Inferior parietal cortex (tissue), 1 donor: ENCODE measurements around the gene FLT3LG.

Experiments
- DNase-seq: peaks from one replicate; pipeline ENCODE4 v3.0.0-alpha.2; 2016; ENCODE audit errors: extremely low spot score

The FLT3LG gene, protein sequence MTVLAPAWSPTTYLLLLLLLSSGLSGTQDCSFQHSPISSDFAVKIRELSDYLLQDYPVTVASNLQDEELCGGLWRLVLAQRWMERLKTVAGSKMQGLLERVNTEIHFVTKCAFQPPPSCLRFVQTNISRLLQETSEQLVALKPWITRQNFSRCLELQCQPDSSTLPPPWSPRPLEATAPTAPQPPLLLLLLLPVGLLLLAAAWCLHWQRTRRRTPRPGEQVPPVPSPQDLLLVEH

DNA sequence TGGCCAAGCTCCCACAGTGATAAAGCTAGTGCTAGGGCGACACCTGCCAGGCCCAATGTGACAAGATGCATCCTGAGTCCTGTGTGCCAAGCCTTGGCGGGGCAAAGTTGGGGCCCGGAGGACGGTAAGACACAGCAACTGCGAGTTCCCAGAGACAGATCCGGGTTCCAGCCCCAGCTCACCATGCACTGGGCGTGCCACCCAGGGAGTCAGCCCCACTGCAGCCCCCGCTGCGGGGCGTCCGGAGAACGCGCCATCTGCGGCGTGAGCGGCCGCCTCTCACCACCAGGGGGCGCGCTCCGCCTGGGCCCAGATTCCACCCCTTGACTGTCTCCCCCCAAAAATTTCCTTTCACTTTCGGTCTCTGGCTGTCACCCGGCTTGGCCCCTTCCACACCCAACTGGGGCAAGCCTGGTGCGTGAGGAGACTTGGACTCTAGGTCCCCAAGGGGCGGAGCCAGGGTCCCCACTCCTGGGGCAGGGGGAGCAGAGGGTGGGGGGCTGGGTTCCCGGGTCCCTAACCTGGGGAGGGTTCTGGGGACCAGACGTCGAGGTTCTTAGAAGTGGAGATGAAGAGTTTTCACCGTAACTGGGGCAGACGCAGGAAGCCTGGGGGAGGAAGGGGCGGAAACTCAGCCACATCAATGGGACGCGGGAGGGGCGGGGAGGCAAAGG, at the start of gene FLT3LG:
Gene FLT3LG (plus strand): TSS at position 348 of the 674 bp plus-strand sequence. CDS start 425 bp downstream, outside the sequence.
- peak; percentile 58 for DNase-seq

DNA sequence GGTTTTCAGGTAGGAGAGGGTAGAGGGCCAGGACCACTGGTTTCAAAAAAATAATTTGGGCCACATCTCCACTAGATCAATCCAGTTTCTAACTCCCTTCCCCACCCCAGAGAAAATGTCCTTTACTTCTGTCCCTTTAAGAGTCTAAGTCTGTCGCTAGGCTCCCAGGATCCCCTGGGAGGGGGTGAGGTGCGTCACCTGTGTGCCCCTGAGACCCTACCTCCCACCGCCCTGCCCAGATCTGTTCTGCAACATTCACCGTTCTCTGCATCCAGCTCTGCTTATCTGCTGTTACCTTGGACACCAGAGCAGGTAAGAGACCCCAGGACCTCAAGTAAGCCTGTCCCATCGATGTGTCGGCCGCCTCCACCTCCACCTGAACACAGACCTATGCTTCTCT, 48.8 kb upstream of the FLT3LG start, which contains the start of gene GFY:
Gene GFY (plus strand): TSS at position 211 of the 400 bp plus-strand sequence. CDS start 1,043 bp downstream, outside the sequence.
- DNase-seq, result no peak

DNA sequence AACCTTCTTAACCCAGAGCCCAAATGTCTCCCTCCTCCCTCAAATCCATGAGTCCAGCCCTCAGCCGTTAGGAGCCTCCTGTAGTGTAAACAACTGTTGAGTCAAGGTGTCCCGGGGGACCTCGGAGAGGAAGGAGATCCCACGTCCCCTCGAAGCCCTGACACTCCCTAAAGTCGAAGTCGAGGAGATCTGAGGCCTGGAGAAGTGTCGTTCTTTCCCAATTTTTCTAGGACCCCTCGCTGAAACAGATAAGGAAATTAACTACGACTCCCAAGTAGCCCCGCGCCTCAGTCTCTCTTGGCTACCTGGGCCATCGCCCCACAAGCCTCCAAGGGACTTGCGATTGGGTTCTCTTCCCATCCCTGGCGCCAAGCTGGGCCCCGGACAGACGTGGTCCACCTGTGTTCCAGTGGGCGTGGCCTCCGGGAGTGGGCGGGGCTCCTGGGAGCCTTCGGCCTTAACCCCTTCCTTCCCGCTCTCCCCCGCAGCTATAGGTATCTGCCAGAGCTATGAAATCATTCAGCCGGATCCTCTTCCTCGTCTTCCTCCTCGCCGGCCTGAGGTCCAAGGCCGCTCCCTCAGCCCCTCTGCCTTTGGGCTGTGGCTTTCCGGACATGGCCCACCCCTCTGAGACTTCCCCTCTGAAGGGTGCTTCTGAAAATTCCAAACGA, 48.0 kb upstream of the FLT3LG start:
- DNase-seq, result no peak

DNA sequence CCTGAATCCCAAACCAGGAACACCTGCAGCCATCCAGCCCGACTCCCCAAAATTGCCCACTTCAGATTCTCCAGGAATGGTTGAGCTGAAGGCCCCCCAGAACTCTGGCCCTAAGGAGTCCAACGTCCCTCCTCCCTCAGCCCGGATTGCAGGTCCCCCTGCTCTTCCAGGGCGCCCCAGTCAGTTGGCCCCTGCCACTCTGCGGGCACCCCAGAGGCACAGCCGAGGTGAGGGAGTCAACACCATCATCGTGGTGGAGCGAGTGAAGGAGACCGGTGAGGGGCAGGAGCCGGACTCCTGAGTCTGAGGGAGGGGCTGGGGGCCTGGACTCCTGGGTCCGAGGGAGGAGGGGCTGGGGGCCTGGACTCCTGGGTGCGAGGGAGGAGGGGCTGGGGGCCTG, 46.7 kb upstream of the FLT3LG start:
- DNase-seq, result no peak

DNA sequence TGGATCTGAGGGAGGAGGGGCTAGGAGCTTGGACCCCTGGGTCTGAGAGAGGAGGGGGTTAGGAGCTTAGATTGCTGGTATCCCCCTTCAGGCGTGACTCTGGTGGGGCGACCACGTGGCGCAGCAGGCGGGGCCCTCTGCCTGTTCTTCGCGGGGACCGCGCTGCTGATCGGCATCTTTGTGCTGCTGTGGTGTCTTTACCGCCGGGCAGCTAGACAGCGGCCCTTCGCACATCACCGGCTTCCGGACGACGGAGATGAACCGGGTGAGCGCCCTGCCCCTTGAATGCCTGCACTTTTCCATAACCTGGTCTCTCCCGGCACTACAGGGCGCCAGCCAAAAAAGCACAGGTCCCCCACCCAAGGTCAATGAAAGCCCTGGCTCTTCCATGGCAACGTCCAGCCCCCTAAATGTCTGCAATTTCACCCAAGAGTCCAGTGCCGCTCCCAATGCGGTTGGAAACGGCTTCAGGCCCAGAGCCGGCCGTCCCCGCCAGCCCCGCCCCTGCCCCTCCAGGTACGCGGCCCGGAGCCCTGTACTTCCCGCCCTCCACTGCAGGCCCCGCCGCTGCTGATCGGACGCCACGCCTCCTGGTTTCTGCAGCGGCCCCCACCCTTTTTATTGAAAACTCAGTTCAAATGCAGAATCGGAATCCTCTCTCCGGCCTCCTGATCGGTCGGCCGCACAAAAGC, 46.0 kb upstream of the FLT3LG start:
- DNase-seq, result no peak

DNA sequence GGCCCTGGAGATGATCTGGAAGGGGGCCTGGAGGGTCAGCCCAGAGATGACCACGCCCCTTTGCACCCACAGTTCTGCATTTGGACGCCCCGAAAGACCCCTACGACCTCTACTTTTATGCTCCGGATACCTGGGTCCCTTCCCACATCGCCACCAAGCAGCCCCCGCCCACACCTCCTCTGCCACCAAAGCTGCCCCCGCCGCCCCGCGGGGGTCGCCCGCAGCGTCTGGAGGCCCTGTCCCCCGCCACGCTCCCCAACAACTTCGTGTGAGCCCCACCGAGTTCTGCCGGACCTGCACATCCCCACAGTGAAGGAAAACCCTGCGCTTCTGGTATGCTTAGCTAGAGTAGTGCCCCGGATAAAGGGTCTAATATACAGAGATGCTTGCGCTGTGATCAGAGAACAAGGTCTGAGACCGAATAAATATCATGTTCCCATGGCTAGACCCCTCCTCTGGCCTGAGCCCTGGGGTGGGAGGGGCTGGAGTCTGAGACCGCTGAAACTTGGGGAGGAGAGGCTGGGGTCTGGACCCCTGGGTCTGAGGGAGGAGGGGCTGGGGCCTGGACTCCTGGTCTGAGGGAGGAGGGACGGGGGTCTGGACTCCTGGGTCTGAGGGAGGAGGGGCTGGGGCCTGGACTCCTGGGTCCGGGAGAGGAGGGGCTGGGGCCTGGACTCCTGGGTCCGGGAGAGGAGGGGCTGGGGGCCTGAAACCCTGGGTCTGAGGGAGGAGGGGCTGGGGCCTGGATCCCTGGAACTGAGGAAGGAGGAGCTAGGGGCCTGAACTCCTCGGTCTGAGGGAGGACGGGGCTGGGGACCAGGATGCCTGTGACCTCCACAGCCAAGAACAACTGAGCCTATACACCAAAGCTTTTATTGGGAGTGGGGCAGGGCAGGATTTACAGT, 45.2 kb upstream of the FLT3LG start:
- DNase-seq, result no peak

DNA sequence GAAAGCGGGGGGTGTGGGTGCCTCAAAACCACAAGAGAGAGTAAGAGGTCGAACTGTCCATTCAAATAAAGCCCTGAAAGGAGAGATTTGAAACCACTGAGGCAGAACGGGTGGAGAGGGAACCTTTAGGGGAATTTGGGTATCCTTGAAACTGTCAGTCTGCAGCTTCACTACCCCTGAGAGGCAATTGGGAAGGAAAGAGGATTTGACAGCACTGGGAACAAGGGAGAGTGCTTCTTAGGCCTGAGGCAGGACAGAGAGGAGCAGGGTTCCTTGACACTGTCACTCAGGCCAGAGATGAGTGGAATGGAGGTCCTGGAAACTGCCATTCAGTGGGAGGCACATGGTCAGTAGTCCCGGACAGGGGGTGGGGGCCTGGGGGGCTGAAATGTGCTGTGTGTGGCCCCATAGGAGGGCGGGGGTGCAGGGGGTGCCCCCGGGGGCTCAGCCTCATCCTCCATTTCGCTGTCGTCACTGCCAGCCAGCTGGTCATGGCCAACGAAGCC, 43.8 kb upstream of the FLT3LG start:
- no peak for DNase-seq

DNA sequence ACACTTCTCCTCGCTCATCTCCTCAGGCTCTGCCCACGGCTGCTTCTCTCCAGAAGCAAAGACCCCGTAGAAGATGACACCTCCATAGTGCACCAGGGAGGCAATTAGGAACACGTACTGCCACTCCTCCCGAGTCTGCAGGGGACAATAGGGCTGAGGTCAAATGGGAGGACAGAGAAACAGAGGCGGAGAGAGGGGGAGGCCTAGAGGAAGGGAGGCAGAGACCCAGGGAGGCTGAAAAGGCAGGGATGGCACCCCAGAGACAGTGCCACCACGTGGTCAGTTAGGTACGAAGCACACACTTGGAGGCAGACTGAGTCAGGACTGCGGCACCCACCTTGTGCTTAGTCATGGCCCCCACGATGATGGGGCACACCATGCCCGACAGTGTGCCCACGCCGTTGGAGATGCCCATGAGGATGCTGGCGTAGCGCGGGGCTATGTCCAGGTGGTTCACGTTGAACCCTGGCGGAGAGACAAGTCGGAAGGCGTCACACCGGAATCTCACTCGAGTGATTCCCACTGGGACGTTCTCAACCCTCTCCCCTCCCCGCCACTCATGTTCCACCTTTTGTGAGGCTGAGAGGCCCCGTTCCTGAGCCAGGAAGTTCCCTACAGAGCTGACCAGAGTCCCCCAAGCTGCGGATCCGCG, 43.2 kb upstream of the FLT3LG start:
- DNase-seq, result no peak

DNA sequence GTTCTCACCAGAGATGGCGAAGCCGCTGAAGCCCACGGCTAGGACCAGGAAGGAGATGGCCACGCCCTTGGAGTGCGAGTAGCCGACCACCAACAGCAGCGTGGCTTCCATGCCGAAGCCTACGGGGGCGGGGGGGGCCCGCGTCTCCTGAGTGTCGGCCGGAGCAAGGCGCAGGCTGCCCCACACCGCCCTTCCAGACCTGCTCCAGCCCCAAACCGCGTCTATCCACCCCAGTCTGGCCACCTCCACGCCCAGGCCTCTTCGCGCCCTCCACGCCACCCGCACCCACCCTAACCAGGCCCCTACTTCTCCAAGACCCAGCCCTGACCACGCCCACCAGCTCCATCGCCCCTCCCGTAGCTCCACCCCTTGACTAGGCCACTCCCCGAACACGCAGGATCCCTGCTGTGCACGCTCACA, 42.7 kb upstream of the FLT3LG start:
- DNase-seq, result no peak

DNA sequence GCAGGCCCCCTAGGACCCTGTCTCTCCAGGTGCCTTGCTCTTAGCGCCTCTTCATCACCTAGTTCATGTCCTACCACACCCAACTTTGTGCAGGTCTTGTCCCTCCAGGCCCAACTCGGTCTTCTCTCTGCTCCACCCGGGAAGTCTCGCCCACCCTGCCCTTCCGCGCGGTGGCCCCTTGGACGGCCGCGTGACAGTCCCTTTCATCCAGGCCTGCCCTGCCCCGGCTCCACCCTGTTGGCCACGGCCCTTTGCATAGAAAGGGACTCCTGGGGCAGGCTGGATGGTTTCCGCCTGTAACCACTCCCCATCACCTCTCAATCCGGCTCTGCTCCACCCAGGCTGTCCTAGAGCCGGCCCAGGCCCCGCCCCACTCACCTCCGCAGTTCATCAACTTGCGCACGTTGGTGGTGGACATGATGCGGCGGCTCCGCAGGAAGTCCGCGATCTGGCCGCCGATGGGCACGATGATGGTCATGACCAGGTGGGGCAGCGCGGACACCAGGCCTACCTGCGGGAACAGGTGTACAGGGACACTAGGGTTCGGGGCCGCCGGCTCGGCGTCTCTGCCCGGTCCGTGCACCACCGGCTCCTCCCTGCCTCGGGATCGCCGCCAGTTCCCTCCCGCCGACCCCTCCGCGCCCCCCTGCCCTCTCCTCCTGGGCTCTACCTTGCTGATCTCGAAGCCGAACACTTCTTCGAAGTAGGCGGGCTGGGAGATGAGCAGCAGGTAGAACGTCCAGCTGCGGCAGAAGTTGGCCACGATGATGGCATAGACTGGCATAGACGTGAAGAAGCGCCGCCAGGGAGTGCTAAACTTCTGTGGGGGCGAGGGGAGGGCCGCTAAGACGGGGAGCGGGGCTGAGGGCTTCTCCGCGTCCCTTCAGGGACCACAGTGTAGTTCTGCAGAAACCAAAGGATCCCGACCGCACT, 41.6 kb upstream of the FLT3LG start:
- DNase-seq, result no peak

DNA sequence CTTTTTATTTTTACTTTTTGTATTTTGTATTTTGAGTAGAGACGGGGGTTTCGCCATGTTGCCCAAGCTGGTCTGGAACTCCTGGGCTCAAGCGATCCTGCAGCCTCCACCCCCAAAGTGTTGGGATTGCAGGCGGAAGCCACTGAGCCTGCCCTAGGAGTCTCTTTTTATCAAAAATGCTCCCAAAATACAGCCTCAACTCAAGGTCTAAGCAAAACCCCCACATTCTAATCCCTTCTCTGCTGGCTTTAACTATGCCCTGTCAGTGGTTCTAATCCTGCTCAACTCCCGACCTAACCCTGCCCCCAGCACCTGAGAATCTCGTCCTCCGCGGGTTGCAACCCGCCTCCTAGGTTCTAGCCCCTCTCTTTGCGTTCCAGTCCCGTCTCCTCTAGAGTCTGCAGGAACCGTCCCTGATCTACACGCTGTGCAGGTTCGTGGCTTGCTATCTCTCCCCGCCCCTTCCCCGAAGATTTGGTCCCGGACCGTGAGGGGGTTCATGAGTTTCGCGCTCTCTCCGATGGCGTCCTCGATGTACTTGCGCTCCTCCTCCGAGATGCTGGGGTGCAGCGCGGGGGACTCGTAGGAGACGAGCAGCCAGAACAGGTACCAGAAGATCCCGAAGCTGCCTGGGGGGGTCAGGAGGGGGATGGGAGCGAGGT, 40.6 kb upstream of the FLT3LG start:
- no peak for DNase-seq

DNA sequence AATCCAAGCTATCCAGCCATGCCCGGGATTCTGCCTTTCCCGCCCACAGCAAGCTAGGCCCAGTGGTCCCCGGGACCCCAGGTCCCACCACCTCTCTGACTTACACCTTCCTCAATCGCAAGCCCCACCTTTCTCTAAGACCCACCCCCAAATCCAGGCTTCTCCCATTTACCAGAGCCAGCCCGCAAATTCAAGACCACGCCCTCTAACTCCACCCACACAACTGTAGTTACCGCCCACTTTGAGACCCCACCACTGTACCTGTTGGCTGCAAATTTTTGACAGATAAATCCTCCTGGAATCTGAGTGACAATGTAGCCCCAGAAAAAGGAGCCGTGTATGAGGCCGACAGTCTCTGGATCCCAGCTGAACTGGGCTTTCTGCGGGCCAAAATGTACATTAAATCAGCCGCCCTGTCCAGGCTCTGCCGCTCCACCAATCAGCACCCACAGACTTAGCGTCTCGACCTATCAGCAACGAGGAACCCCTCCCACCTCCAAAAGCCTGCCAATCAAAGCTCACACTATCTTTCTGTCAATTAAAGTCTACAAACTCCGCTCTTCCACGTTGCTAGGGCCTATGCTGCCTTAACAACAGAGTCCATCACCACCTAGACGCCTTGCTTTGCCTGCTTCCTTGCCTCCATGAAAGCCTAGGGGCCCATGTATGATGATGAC, 39.0 kb upstream of the FLT3LG start:
- no peak for DNase-seq

DNA sequence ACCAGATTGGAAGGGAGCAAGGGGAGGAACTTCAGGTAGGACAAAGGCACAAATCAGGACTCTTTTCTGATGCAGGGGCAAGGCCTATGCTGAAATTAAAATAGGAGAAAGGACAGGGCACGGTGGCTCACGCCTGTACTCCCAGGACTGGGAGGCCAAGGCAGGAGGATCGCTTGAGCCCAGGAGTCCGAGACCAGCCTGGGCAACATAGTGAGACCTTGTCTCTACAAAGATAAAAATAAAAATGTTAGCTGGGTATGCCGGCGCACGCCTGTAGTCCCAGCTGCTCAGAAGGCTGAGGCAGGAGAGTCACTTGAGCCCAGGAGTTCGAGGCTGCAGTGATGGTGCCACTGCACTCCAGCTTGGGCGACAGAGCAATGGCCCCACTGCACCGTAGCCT, 38.3 kb upstream of the FLT3LG start:
- DNase-seq, result no peak

DNA sequence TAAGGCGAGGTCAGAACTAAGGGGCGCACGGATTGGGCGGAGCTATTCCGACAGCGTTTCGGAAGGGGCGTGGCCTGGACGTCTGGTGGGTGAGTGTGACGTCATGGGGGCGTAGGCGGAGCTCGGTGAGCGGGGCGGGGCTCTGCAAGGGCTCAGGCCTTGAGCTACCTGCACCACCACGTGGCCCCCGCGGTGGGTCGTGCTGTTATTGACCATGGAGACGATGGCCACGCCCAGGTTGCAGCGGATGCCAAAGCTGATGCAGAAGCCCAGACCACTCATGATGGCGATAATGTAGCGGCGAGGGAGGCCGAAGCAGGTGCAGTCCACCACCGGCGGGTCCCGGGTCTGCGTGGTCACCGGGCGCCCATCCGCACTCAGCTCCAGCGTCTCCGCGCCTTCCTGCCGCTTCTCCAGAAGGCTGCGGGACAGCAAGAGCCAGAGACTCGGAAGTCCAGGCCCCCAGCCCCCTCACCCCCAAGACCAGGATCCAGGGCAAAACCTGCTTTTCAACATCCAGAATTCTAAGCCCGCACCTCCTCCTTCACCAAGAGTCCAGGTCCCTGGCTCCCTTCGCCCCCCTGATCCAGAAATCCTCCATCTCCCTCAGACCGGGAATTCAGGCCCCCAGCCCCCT, 37.5 kb upstream of the FLT3LG start:
- no peak for DNase-seq

DNA sequence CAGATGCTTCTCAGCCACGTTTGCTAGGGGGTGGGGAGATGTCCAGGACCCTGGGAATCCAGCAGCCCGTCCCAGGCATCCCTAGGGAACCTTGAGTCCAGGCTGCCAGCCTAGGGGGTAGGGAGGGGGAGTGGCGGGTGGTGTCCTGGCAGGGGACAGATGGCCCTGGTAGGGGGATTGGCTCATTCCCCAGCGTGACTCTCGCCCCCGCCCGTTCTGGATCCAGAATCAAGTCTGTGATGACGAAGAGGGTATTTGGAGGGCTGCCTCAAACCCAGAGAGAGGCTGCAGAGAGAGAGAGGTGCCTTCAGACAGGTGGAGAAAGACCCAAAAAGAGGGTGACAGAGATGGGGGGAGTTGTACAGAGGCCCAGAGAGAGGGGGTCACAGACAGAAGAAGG, 36.8 kb upstream of the FLT3LG start:
- no peak for DNase-seq

DNA sequence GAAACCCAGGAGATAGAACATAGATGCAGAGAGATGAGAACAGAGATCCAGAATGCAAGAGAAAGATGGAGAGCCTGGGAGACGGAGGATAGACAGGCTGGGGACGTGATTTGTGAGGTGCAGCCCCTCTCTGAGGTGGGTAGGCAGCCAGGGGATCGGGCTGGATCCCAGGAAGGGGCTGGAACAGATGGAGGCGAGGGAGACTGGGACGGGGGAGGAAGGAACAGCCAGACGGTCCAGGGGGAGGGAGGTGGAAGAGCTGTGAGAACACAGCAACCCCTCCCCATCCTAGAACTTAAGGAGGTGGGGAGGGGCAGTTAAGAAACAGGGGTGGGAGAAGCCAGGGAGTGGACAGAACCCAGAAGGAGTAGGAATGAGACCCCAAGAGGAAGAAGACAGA, 35.8 kb upstream of the FLT3LG start:
- DNase-seq, result no peak

DNA sequence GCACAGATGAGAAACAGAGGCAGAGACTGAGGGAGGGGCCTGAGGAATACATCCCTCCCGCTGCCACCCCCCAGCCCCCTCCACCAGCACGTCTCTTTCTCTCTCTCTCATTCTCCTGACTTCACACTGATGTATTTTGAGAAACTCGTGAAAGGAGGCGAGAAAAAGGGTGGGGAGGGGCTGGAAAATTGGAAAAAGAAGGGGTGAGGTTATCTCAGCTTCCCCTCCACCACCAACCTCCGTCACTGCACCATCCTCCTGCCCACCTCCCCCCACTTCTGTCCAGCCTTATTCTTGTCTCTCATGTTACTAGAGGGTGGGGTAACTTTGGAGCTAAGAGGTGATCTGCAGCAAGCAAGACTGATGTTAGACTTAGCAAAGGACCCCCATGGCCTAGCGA, 34.2 kb upstream of the FLT3LG start:
- DNase-seq, result no peak
